ENCODE measurements around the gene ACADVL.
"Not testable (repeated sequence)": the region's sequence is repeated elsewhere in the genome, so short reads cannot be mapped to it uniquely, and the experiment has no call there.

Gene ACADVL

DNA sequence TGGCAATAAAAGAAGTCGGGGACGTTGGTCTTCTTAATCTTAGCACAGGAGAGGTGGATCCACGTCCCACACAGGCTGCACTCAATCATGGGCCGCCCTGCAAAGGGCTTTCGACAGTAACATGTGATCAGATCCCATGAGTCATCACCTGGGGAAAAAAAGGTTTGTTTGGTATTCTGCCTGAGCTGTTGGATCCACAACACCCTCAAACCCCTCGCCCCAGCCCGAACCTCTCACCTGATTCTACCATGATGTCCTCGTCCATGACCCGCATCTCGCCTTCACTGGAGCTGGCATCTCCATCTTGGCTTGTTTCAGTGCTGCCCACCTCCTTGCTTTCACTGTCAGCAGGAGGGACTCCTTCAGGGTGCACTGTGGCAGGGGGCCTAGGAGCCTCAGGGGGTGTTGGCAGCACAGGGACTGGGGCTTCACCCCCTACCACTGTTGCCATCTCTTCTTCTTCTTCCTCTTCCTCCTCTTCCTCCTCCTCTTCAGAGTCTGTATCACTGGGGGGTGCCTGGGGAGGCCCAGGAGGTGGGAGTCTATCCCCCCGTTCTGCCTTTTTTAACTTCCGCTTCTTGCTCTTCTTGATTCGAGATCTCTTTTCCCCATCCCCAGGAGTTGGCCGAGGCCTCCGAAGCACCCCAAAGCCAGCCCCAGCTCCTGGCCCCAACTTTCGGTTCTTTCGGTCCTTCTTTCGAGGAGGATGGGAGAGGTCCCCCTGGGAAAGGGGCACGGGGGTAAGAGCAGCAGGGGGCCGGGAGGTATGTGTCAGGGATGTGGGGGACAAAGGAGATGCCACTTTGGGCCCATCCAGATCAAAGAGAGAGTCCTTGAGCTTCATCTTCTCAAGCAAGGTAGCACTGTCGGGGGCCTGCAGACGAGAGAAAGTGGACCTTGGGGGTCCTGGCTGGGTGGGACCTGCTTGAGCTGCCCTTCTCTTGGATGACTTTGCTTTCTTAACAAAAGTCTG is 16.2 kb downstream of the ACADVL start:
- peaks cover 8% of the 10 kb centered on the region for H3K36me3 Mint-ChIP-seq
- no peaks in the 10 kb centered on the region for H3K9me3 Mint-ChIP-seq
- H3K27me3 Mint-ChIP-seq = no peaks in the 10 kb centered on the region
- H3K27ac Mint-ChIP-seq = peak overlapping the region; percentile 35
- H3K4me1 Mint-ChIP-seq = peaks cover 55% of the 10 kb centered on the region
- H3K4me3 Mint-ChIP-seq = peak overlapping the region; percentile 99

DNA sequence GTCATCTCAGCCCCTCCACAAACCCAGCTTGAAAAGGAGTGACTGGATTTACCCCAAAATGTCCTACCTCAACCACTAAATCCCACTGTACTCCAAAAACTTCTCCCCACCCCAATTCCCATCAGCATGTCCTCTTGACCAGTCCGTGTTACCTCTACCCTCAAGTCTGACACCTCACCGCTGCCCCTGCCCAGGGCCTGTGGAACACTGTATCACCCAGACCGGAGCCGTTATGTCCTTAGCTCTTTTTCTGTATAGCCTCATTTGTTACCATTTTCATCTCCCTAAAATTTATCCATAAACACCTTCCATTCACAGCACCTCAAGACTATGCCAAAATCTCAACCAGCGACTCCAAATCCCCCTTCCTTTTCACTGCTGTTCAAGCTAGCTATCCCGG is 17.1 kb downstream of the ACADVL start:
- peaks cover 62% of the 10 kb centered on the region for H3K4me1 Mint-ChIP-seq
- H3K4me3 Mint-ChIP-seq = peak overlapping the region; percentile 90
- no peaks in the 10 kb centered on the region for H3K9me3 Mint-ChIP-seq
- peaks cover 10% of the 10 kb centered on the region for H3K36me3 Mint-ChIP-seq
- no peaks in the 10 kb centered on the region for H3K27me3 Mint-ChIP-seq
- peak overlapping the region; percentile 84 for H3K27ac Mint-ChIP-seq

DNA sequence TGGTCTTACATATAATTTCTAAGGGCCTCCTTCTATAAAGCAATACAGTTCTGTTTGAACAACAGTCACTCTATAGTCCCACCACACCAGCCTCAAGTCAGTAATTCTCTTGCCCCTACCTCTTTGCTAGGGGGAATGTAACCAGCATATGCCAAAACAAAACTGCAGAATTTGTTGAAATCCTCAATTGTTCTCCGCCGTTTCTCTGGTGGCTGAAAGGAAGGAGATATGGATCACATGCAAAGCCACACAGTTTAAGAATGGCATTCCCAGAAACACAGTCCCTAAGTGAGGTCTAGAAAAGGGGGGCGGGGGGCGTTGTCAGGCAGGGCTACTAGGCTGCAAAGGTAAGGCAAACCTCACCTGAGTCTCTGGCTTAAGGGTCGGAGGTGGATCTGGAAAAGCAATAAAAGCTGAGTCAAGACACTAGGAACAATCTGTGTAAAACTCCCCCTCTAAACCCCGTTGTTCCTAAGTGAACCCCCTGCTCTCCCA is 17.6 kb downstream of the ACADVL start:
- H3K36me3 Mint-ChIP-seq = peaks cover 10% of the 10 kb centered on the region

DNA sequence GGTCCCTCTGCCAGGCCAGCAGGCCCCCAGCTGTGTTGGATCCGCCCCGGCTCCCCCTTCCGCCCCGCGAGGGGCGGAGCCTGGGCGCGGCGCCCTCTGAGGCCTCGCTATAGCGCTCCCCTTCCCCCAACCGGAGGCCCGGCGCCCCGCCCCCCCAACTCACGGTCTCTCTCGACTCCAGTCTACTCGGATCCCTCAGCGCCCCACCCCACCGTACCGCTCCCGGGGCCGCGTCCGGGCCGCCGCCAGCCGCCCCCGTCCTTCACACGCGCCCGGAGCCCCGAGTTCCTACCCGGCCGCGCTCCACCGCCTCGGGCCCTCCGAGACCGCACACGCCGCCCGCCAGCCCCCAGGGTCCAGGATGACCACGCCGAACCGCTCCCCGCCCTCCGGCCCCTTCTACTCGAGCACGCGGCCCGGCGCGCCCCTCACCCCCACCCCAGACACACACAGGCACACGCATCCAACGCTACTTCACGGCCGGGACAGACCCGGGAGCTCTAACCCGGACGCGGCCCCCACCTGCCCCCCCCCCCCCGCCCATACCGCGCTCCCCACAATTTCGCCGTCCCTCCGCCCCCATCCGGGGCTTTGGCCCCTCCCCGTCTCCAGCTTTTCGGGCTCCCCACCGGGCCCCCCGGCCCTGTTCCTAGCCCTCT is 18.2 kb downstream of the ACADVL start:
- peak overlapping the region; percentile 90 for H3K4me3 Mint-ChIP-seq
- peaks cover 62% of the 10 kb centered on the region for H3K4me1 Mint-ChIP-seq
- peaks cover 10% of the 10 kb centered on the region for H3K36me3 Mint-ChIP-seq
- no peaks in the 10 kb centered on the region for H3K27me3 Mint-ChIP-seq
- peak overlapping the region; percentile 30 for H3K27ac Mint-ChIP-seq
- H3K9me3 Mint-ChIP-seq = no peaks in the 10 kb centered on the region

More for the DNA sequence above, 17.6 kb downstream of the ACADVL start:
- Mint-ChIP-seq H3K4me1 (peaks cover 61% of the 10 kb centered on the region), H3K9me3 (no peaks in the 10 kb centered on the region), H3K27me3 (no peaks in the 10 kb centered on the region), H3K4me3 (peak overlapping the region; percentile 90), H3K27ac (peak overlapping the region; percentile 84)

DNA sequence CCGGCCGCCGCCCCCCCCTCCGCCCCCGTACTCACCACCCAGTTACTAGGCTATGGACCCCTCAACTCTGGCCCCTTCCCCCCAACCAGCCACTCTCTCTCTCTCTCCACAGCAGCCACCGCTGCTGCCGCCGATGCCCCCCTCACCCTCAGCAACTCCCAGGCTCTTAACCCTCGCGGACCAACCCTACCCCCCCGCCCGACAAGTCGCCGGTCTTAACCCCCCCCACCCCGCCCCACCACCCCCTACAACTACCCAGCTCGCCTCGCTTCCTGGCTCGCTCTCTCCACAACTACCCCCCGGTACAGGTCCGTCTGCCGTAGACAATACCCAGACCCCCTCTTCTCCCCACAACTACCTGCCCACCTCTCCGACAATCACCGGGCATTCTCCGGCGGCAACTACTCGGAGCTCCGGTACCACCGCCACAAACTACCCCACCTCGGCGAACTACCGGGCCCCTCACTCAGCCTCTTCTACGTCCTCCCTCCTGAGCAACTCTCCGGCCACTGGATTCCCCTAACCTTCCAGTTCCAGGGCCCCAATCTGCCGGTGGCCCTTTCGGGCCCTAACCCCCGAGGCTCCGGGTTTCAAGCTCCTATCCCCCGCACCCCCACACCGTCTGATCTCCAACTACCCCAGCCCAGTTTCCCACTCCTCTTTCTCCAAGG is 18.8 kb downstream of the ACADVL start:
- Mint-ChIP-seq H3K27ac (peak overlapping the region; percentile 94), H3K4me1 (peaks cover 60% of the 10 kb centered on the region), H3K36me3 (peaks cover 13% of the 10 kb centered on the region), H3K27me3 (no peaks in the 10 kb centered on the region), H3K9me3 (no peaks in the 10 kb centered on the region), H3K4me3 (peak overlapping the region; percentile 90)

DNA sequence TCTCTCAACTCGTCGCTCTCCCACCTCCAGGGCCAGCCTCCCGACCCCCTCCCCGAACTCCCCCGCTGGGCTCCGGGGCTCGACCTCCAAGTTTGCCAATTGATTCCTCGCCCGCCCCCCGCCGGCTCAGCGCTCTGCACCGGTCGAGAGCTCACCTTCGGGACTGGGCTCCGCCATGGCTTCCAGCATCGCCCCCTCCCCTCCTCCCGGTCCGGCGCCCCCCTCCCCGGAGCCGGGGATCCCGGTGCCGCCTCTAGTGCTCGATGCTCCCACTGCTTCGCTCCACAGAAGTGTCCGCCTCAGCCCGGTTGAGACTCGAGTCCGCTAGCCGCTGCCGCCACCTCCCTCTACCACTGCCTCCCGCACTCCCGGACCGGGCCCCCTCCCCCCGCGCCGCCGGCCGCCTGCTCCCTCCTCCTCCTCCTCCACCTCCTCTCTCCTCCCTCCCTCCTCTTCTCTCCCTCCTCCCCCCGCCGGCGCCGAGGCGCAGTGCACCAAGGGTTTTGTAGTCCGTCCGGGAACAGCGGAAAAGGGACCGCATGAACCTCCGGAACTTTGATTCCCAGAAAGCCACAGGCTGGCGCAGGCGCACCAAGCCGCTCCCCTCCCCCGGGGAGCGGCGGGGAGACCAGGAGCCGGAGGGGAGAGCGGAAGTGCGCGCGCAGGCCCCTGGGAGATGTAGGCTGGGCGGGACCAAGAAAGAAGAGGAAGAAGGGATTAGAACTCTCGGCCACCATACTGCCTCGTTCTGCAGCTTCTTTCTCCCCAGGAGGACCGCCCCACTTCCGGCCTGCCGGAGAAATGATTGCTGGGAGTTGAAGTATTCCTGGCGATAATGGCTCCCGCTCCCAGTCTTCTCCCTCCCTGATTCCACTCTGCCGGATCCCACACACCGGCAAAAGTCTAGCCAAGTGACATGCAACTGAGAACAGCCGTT is 19.6 kb downstream of the ACADVL start, which contains the start of gene PHF23:
PHF23 (minus strand) TSS at position 367 of the 937 bp plus-strand sequence; CDS start at position 189, 178 bp downstream.
- Mint-ChIP-seq H3K4me1 (peaks cover 57% of the 10 kb centered on the region), H3K36me3 (peaks cover 13% of the 10 kb centered on the region), H3K27ac (peak within 1 kb of the TSS; percentile 94), H3K27me3 (no peaks in the 10 kb centered on the region), H3K9me3 (no peaks in the 10 kb centered on the region), H3K4me3 (peak within 1 kb of the TSS; percentile 90)

DNA sequence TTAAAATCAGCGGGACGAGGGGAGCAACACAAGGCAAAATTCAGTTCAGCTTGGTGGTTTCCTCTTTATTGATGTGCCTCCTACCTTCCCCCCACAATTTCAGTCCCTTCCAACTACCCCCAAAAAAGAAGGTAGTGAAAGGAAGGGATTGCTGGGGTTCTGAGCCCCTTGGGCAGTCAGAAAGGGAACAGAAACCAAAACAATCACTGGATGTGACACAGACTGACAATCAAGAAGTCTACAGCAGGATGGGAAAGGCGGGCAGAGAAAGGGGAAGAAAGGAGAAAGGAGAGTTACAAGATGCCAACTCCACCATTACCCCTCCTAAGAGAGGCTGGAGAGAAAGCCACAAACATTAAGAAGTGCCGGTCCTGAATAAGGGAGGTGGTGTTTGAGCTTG is 20.6 kb downstream of the ACADVL start:
- peaks cover 51% of the 10 kb centered on the region for H3K4me1 Mint-ChIP-seq

DNA sequence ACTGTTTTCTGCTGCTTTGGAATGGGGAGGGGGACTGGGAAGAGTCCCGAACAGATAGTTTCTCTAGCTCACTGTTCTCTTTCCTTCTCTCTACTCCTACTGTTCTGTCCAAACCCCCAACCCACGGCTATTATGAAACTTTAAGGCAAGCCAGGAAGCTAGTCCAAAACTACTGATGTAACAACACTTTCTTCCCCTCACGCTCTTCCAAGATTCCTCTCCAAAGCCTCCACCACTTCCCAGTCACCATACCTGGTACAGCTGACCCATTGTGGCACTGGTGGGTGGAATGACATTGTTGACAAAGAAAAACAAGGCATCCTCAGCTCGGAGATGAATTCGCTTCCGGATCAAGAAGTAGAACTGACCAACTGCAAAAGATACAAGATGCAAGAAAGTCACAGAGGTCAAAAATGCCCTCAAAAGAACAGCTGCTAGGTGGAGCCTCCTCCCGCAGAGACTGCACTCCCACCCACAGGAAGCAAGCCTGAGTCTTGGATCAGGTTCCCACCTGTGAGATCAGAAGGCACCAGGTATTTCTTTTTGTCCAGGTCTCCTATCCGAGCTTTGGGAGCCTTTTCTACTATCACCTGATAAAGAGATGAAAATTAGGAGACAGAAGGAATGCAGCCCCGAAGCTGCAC is 21.5 kb downstream of the ACADVL start:
- H3K36me3 Mint-ChIP-seq = peaks cover 10% of the 10 kb centered on the region
- H3K4me3 Mint-ChIP-seq = peak overlapping the region; percentile 90
- H3K4me1 Mint-ChIP-seq = peaks cover 43% of the 10 kb centered on the region
- peak overlapping the region; percentile 98 for H3K27ac Mint-ChIP-seq
- H3K27me3 Mint-ChIP-seq = no peaks in the 10 kb centered on the region
- no peaks in the 10 kb centered on the region for H3K9me3 Mint-ChIP-seq

More for the DNA sequence above, 20.6 kb downstream of the ACADVL start:
- Mint-ChIP-seq H3K4me3 (peak overlapping the region; percentile 90), H3K36me3 (peaks cover 10% of the 10 kb centered on the region), H3K27ac (peak overlapping the region; percentile 81), H3K27me3 (no peaks in the 10 kb centered on the region), H3K9me3 (no peaks in the 10 kb centered on the region)

DNA sequence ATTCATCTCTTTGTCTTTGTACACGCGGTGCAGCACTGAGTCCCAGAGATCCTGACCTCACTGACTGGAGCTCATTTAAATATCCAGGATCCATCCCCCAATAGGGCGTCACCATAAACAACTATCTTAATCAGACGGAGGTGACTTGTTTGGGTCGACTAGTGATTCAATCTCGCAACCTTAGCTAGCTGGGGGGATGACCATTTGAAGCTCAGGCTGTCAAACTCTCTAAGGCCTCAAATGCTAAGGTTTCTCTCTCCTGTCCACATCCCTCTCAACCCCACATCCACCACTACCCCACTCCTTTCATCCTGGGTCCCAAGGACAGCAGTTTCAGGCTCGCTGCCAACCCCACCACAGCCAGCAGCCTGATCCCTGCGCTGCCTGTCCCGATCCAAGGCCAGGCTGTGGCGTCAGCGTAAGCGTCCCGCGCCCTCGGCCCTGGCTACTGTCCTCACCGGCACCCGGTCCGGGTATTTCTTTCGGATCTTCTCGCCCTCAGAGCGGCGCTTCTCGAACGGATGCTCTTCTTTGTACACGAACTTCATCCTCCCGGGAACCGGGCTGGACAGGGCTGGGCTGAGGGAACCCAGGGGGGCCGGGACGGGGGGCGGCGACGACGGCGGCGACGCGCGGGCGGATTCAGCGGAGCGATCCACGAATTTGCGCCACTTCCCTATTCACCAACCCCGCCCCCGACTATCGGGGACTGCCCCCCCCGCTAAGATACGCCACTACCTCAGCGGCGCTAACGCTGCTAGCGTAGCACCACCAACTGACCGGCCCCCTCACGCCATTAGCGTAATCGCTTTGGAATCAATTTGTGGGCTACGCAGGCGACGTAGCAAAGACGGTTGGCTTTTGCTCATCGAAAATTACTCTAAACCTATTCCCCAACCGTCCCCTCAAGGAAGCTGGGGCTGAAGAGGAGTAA is 22.3 kb downstream of the ACADVL start, which contains the start of gene GABARAP:
GABARAP (minus strand) TSS at position 667 of the 934 bp plus-strand sequence; CDS start at position 548, 119 bp downstream.
- Mint-ChIP-seq H3K27me3 (no peaks in the 10 kb centered on the region), H3K4me1 (peaks cover 43% of the 10 kb centered on the region), H3K27ac (peak within 1 kb of the TSS; percentile 98), H3K9me3 (no peaks in the 10 kb centered on the region), H3K4me3 (peak within 1 kb of the TSS; percentile 90), H3K36me3 (peaks cover 10% of the 10 kb centered on the region)

DNA sequence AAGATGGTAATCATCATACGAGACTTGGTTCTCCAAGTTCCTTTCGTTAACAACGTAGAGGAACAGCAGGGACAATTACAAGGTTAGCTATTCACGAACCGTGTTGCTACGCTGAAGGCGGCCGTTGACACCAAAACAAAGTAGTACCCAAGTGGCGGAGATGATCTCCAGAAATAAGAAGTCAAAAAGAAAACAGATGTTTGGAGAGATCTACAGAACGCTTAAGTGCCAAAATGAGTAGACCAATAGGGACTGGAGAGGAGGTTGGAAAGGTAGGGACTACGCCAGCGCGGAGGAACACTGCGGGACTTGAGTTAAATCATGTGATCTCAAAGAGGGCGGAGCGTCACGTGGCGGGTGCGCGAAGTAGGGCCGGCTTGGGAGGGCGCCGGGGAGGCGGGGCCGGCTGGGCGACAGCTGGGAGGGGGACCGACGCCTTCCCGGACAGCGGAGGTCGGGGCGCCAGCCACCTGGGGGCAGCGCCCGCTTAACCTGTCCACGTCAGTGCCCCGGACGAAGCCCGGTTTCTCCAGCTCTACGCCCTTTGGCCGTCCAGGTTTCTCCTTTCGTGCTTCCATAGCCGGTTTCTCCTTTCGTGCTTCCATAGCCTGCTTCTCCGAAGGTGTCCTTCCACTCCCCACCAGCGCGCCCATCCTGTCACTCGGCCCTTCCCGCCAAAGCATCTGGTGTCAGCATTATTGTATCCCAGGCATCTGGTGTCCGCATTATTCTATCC is 23.1 kb downstream of the ACADVL start:
- peak overlapping the region; percentile 98 for H3K27ac Mint-ChIP-seq
- no peaks in the 10 kb centered on the region for H3K9me3 Mint-ChIP-seq
- H3K27me3 Mint-ChIP-seq = no peaks in the 10 kb centered on the region
- peaks cover 40% of the 10 kb centered on the region for H3K4me1 Mint-ChIP-seq
- peak overlapping the region; percentile 90 for H3K4me3 Mint-ChIP-seq
- H3K36me3 Mint-ChIP-seq = peaks cover 9% of the 10 kb centered on the region

DNA sequence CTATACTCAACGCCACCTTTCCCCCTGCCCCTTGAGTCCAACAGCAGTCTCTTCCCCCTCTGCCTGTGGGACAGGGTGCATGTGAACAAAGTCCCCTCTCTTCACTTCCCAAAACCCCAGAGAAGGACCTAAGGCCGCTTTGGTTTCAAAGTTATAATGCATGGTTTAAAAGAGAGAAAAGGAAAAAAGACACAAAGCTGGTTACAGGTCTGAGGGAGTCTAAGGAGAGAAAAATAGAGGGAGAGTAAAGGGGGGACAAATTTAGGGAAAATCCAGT is 23.7 kb downstream of the ACADVL start:
- no peaks in the 10 kb centered on the region for H3K9me3 Mint-ChIP-seq
- H3K27ac Mint-ChIP-seq = peak overlapping the region; percentile 95
- H3K4me3 Mint-ChIP-seq = peak overlapping the region; percentile 90
- no peaks in the 10 kb centered on the region for H3K27me3 Mint-ChIP-seq
- H3K36me3 Mint-ChIP-seq = peaks cover 9% of the 10 kb centered on the region
- H3K4me1 Mint-ChIP-seq = peaks cover 41% of the 10 kb centered on the region

DNA sequence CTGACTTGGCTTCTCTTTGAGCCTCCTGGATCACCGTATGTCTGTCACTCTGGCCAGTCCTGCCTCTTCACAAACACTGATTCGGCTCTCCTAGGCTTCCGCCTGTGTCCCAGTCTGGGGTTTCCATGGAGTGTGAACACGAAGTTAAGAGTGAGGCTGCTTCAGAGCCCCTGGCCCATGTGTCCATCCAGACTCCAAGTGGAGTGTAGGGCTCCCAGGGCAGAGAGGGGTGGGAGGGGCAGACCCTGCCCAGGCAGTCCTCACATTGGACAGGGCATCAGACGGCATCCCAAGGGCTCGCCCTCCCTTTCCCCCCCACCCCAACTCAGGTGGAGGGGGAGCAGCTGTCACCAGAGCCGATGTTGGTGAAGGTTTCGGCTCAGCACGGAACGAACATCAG is 24.1 kb downstream of the ACADVL start:
- H3K27me3 Mint-ChIP-seq, H3K27ac Mint-ChIP-seq: not testable (repeated sequence)
- peaks cover 45% of the 10 kb centered on the region for H3K4me1 Mint-ChIP-seq

DNA sequence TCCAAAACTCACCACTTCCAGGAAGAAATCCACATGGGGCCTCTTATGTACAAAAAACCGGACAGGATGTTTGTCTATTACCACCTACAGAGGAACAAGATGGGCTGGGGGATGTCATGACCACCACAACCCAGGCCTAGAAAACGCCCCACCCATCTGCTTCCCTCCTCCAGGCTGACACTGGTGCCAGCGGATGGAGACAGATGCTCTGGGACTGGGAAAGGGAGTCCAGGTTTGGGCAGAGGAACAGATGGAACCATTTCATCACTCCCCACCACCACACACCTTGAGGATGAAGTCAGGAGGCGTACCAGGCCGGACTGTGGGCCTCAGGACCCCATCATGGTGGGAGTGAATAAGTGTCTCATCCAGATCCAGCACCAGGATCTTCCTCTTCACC is 27.0 kb downstream of the ACADVL start:
- H3K4me1 Mint-ChIP-seq = peaks cover 39% of the 10 kb centered on the region
- H3K27ac Mint-ChIP-seq = no peak overlapping the region
- no peaks in the 10 kb centered on the region for H3K27me3 Mint-ChIP-seq
- H3K36me3 Mint-ChIP-seq = peaks cover 3% of the 10 kb centered on the region
- H3K4me3 Mint-ChIP-seq = no peak overlapping the region
- no peaks in the 10 kb centered on the region for H3K9me3 Mint-ChIP-seq

More for the DNA sequence above, 24.1 kb downstream of the ACADVL start:
- not testable (repeated sequence) for H3K4me3 Mint-ChIP-seq, H3K36me3 Mint-ChIP-seq, H3K9me3 Mint-ChIP-seq
